Esophagus (tissue), 2 donors: ENCODE data around the gene WDR59. TPM values are rescaled to one million over a fixed set of nuclear protein-coding genes. Genes with fewer than 3 reads are reported as not detected.
"Not testable (repeated sequence)": the region's sequence is repeated elsewhere in the genome, so short reads cannot be mapped to it uniquely, and the experiment has no call there.

Experiments
- H3K27ac ChIP-seq, 2 donors: one replicate each; pipeline ENCODE4 v1.5.1; 2013; ENCODE audit warnings: low read depth in 2 of 2, mild to moderate bottlenecking in 2 of 2, inconsistent platforms in 1 of 2, low read length in 1 of 2, moderate library complexity in 1 of 2
- H3K27me3 ChIP-seq, 2 donors: one replicate each; pipeline ENCODE4 v1.6.1; 2013; ENCODE audit warnings: low read length in 2 of 2, control low read depth in 1 of 2, mild to moderate bottlenecking in 1 of 2; ENCODE audit not compliant: insufficient read depth in 2 of 2, control insufficient read depth in 1 of 2
- H3K36me3 ChIP-seq, 2 donors: one replicate each; pipeline ENCODE4 v1.6.1; 2013; ENCODE audit warnings: low read length in 1 of 2; ENCODE audit not compliant: control insufficient read depth in 2 of 2, insufficient read depth in 2 of 2
- H3K4me1 ChIP-seq, 2 donors: one replicate each; pipeline ENCODE4 v1.6.1; 2013; ENCODE audit warnings: low read length in 1 of 2; ENCODE audit not compliant: control insufficient read depth in 2 of 2, insufficient read depth in 2 of 2
- H3K4me3 ChIP-seq, 2 donors: one replicate each; pipeline ENCODE4 v1.5.1; 2013; ENCODE audit warnings: low read length in 2 of 2, mild to moderate bottlenecking in 2 of 2, low read depth in 1 of 2, moderate library complexity in 1 of 2
- H3K9me3 ChIP-seq, 2 donors: one replicate each; pipeline ENCODE4 v1.6.1; 2013; ENCODE audit warnings: mild to moderate bottlenecking in 2 of 2, low read depth in 1 of 2, low read length in 1 of 2, moderate library complexity in 1 of 2; ENCODE audit not compliant: control insufficient read depth in 2 of 2, insufficient read depth in 1 of 2
- WGBS, 2 donors: extraction: QIAGEN DNeasy Blood & Tissue Kit; methylation state at CpG; one replicate each; pipeline ENCODE4 v1.1.7; 2013; 5-methylcytosine and 5-hydroxymethylcytosine counted together
- polyA plus RNA-seq, 2 donors: library from polyadenylated mRNA; stranded (reverse); fragments of 200-250 nt; gene quantifications; one replicate each; pipeline ENCODE4 v1.2.3, GENCODE V29; 2013
- donor health status: healthy with polysubstance abuse.
- donor health status: Bipolar disorder and iron deficiency.

The WDR59 gene
- polyA plus RNA-seq, 2 donors = 16.1 to 27.6 TPM

- not testable (repeated sequence) for H3K27me3 ChIP-seq, H3K9me3 ChIP-seq, H3K4me1 ChIP-seq, H3K4me3 ChIP-seq, H3K36me3 ChIP-seq
- peak overlapping the region; percentile 31 to 88 for H3K27ac ChIP-seq
- WGBS, 2 donors = 85 to 89% methylated on average over 6 of the region's 6 CpGs
Measured at GRCh38 chr16:75013123-75013522, 28.2 kb upstream of the WDR59 start.

- H3K27ac ChIP-seq = peak overlapping the region; percentile 88 to 97
- H3K36me3 ChIP-seq = no peaks in the 10 kb centered on the region
- no peaks in the 10 kb centered on the region for H3K27me3 ChIP-seq
- 23 to 37% methylated on average over 8 of the region's 8 CpGs for WGBS, 2 donors
- no peaks in the 10 kb centered on the region for H3K4me1 ChIP-seq
- no peaks in the 10 kb centered on the region for H3K9me3 ChIP-seq
- peak overlapping the region in 1 of 2 donors; percentile 22 for H3K4me3 ChIP-seq
Measured at GRCh38 chr16:75012380-75013081, 27.6 kb upstream of the WDR59 start.

GRCh38 chr16:75011634-75012307, 26.8 kb upstream of the WDR59 start:
- no peaks in the 10 kb centered on the region for H3K4me1 ChIP-seq
- peak overlapping the region; percentile 88 to 97 for H3K27ac ChIP-seq
- H3K36me3 ChIP-seq = no peaks in the 10 kb centered on the region
- 7 to 19% methylated on average over 3 of the region's 3 CpGs for WGBS, 2 donors
- no peaks in the 10 kb centered on the region for H3K27me3 ChIP-seq
- H3K4me3 ChIP-seq = peak overlapping the region in 1 of 2 donors; percentile 22
- H3K9me3 ChIP-seq = no peaks in the 10 kb centered on the region

- H3K27ac ChIP-seq = peak overlapping the region; percentile 80 to 88
- no peaks in the 10 kb centered on the region for H3K4me1 ChIP-seq
- 63 to 68% methylated on average over 3 of the region's 3 CpGs for WGBS, 2 donors
- no peaks in the 10 kb centered on the region for H3K36me3 ChIP-seq
- H3K9me3 ChIP-seq = no peaks in the 10 kb centered on the region
- no peaks in the 10 kb centered on the region for H3K27me3 ChIP-seq
- no peak overlapping the region for H3K4me3 ChIP-seq
Measured at GRCh38 chr16:75010427-75010826, 25.5 kb upstream of the WDR59 start.

GRCh38 chr16:75007443-75007842, 22.5 kb upstream of the WDR59 start:
- H3K4me1 ChIP-seq = peaks cover 1 to 2% of the 10 kb centered on the region in 2 donors

GRCh38 chr16:75005697-75006096, 20.8 kb upstream of the WDR59 start:
- Histone ChIP-seq H3K27me3 (no peaks in the 10 kb centered on the region), H3K27ac (no peak overlapping the region), H3K36me3 (no peaks in the 10 kb centered on the region), H3K4me3 (no peak overlapping the region), H3K4me1 (peaks cover 1 to 2% of the 10 kb centered on the region in 2 donors), H3K9me3 (no peaks in the 10 kb centered on the region)
- 86% methylated on average over 4 of the region's 4 CpGs for WGBS, 2 donors

More at GRCh38 chr16:75007443-75007842, 22.5 kb upstream of the WDR59 start:
- Histone ChIP-seq H3K36me3 (no peaks in the 10 kb centered on the region), H3K27me3 (no peaks in the 10 kb centered on the region), H3K4me3 (no peak overlapping the region), H3K27ac (no peak overlapping the region), H3K9me3 (no peaks in the 10 kb centered on the region)
- 86 to 98% methylated on average over 1 of the region's 1 CpG for WGBS, 2 donors

- Histone ChIP-seq H3K9me3 (no peaks in the 10 kb centered on the region), H3K4me1 (peaks cover 2 to 8% of the 10 kb centered on the region in 2 donors), H3K27me3 (no peaks in the 10 kb centered on the region), H3K4me3 (no peak overlapping the region), H3K36me3 (no peaks in the 10 kb centered on the region), H3K27ac (no peak overlapping the region)
- WGBS, 2 donors = 96 to 98% methylated on average over 3 of the region's 3 CpGs
Measured at GRCh38 chr16:75004460-75004859, 19.5 kb upstream of the WDR59 start.

GRCh38 chr16:75003931-75004330, 19.0 kb upstream of the WDR59 start:
- Histone ChIP-seq H3K27ac (no peak overlapping the region), H3K9me3 (no peaks in the 10 kb centered on the region), H3K27me3 (no peaks in the 10 kb centered on the region), H3K4me1 (peaks cover 2 to 8% of the 10 kb centered on the region in 2 donors), H3K36me3 (no peaks in the 10 kb centered on the region), H3K4me3 (no peak overlapping the region)
- WGBS, 2 donors = 93 to 94% methylated on average over 5 of the region's 5 CpGs

- H3K36me3 ChIP-seq = no peaks in the 10 kb centered on the region
- H3K4me1 ChIP-seq = peaks cover 2 to 8% of the 10 kb centered on the region in 2 donors
- no peaks in the 10 kb centered on the region for H3K27me3 ChIP-seq
- H3K4me3 ChIP-seq = peak overlapping the region in 1 of 2 donors; percentile 33
- no peak overlapping the region for H3K27ac ChIP-seq
- WGBS, 2 donors = 73% methylated on average over 9 of the region's 9 CpGs
- H3K9me3 ChIP-seq = no peaks in the 10 kb centered on the region
Measured at GRCh38 chr16:75002474-75002873, 17.6 kb upstream of the WDR59 start.
